OCI-LY3 (cell line): ENCODE data around the gene COX20.

Experiments
- H2AFZ ChIP-seq: fragments of 200-600, 300-600 bp; shearing (Covaris generic); 2 replicates; pipeline ENCODE4 v1.6.0; 2014; ENCODE audit warnings: antibody characterized with exemption, low read depth, low read length
- H3K27ac ChIP-seq: fragments of 200-600, 300-600 bp; sonication (generic); 2 replicates; pipeline ENCODE4 v1.5.1; 2014; ENCODE audit warnings: mild to moderate bottlenecking, low read length, moderate library complexity, mixed read lengths
- H3K27me3 ChIP-seq: fragments of 200-600, 300-600 bp; sonication (generic); 2 replicates; pipeline ENCODE4 v1.6.1; 2014; ENCODE audit warnings: low read depth, low read length, mixed read lengths
- H3K36me3 ChIP-seq: fragments of 200-600, 300-600 bp; sonication (generic); replicated peaks from 2 replicates; pipeline ENCODE3; 2014; ENCODE audit warnings: low read depth, low read length, mixed read lengths
- H3K4me1 ChIP-seq: fragments of 300-600, 200-600 bp; sonication (generic); 2 replicates; pipeline ENCODE4 v1.6.1; 2014; ENCODE audit warnings: low read length, mixed read lengths
- H3K4me2 ChIP-seq: fragments of 200-600, 300-600 bp; sonication (generic); 2 replicates; pipeline ENCODE4 v1.6.1; 2014; ENCODE audit warnings: low read length, mixed read lengths
- H3K4me3 ChIP-seq: fragments of 300-600, 200-600 bp; sonication (generic); 2 replicates; pipeline ENCODE4 v1.5.1; 2014; ENCODE audit warnings: antibody characterized with exemption, mild to moderate bottlenecking, low read length, moderate library complexity
- H3K79me2 ChIP-seq: fragments of 300-600, 200-600 bp; shearing (Covaris generic); 2 replicates; pipeline ENCODE4 v1.6.1; 2014; ENCODE audit warnings: mild to moderate bottlenecking, low read length, mixed read lengths
- H3K9ac ChIP-seq: fragments of 300-600, 200-600 bp; shearing (Covaris generic); 2 replicates; pipeline ENCODE4 v1.6.0; 2014; ENCODE audit warnings: mild to moderate bottlenecking, low read length, moderate library complexity
- H3K9me3 ChIP-seq: fragments of 200-600, 300-600 bp; shearing (Covaris generic); 2 replicates; pipeline ENCODE4 v1.6.1; 2014; ENCODE audit warnings: low read length, mixed read lengths; ENCODE audit not compliant: insufficient read depth
- H4K20me1 ChIP-seq: fragments of 200-600, 300-600 bp; sonication (generic); 2 replicates; pipeline ENCODE4 v1.6.1; 2016; ENCODE audit warnings: low read length, mixed read lengths; ENCODE audit not compliant: insufficient read depth
- CTCF ChIP-seq: fragments of 200-600, 300-600 bp; sonication (generic); IDR thresholded peaks from 2 replicates; pipeline ENCODE4 v1.5.1; 2014; ENCODE audit warnings: antibody characterized with exemption, low read length, low read depth
- EZH2phosphoT487 ChIP-seq: fragments of 200-600 bp; shearing (Covaris generic); IDR thresholded peaks from 2 replicates; pipeline ENCODE4 v1.6.1; 2018; ENCODE audit warnings: antibody characterized with exemption, mixed run types, low read depth

COX20 gene

GRCh38 chr1:244796719-244797406 is 38.6 kb upstream of the COX20 start:
- no peaks in the 10 kb centered on the region for H3K36me3 ChIP-seq
- H3K4me2 ChIP-seq, result no peak overlapping the region
- H2AFZ ChIP-seq, result no peak overlapping the region
- no peaks in the 10 kb centered on the region for H4K20me1 ChIP-seq
- no peak overlapping the region for H3K4me3 ChIP-seq
- H3K27me3 ChIP-seq, result peaks cover 33% of the 10 kb centered on the region
- H3K9me3 ChIP-seq, result no peaks in the 10 kb centered on the region
- peaks cover 25% of the 10 kb centered on the region for H3K4me1 ChIP-seq
- H3K9ac ChIP-seq, result no peak overlapping the region
- no peaks in the 10 kb centered on the region for H3K79me2 ChIP-seq
- H3K27ac ChIP-seq, result no peak overlapping the region
- no peak for TF ChIP-seq EZH2phosphoT487
- TF ChIP-seq CTCF, result peak; percentile 98

- Histone ChIP-seq H3K79me2 (no peaks in the 10 kb centered on the region), H3K4me1 (peaks cover 21% of the 10 kb centered on the region), H3K27me3 (peaks cover 33% of the 10 kb centered on the region), H3K9ac (peak overlapping the region; percentile 24), H3K36me3 (no peaks in the 10 kb centered on the region), H2AFZ (peak overlapping the region; percentile 29; the same call in 1 of the 2 replicates), H4K20me1 (no peaks in the 10 kb centered on the region), H3K9me3 (no peaks in the 10 kb centered on the region), H3K4me2 (peak overlapping the region; percentile 77), H3K27ac (no peak overlapping the region), H3K4me3 (peak overlapping the region; percentile 66)
- no peak for TF ChIP-seq CTCF
- no peak for TF ChIP-seq EZH2phosphoT487
These were observed 34.6 kb upstream of the COX20 start for GRCh38 chr1:244800821-244801220.

GRCh38 chr1:244801246-244801645 is 34.2 kb upstream of the COX20 start:
- TF ChIP-seq EZH2phosphoT487 (no peak), CTCF (peak; percentile 89)
- Histone ChIP-seq H2AFZ (0 out of 2 replicates have a peak overlapping the region, but pooled peaks have one; percentile 29), H3K79me2 (no peaks in the 10 kb centered on the region), H3K36me3 (no peaks in the 10 kb centered on the region), H3K4me1 (peaks cover 21% of the 10 kb centered on the region), H3K27ac (no peak overlapping the region), H3K9ac (peak overlapping the region; percentile 24), H4K20me1 (no peaks in the 10 kb centered on the region), H3K9me3 (no peaks in the 10 kb centered on the region), H3K4me2 (peak overlapping the region; percentile 77), H3K4me3 (peak overlapping the region; percentile 66), H3K27me3 (peaks cover 33% of the 10 kb centered on the region)

GRCh38 chr1:244802041-244802440 is 33.4 kb upstream of the COX20 start:
- H3K27me3 ChIP-seq, result peaks cover 33% of the 10 kb centered on the region
- H3K9ac ChIP-seq, result no peak overlapping the region
- H3K4me2 ChIP-seq, result peak overlapping the region; percentile 20
- H3K79me2 ChIP-seq, result no peaks in the 10 kb centered on the region
- no peaks in the 10 kb centered on the region for H3K9me3 ChIP-seq
- peaks cover 21% of the 10 kb centered on the region for H3K4me1 ChIP-seq
- no peak overlapping the region for H3K27ac ChIP-seq
- peak overlapping the region; percentile 22; the same call in 1 of the 2 replicates for H2AFZ ChIP-seq
- TF ChIP-seq CTCF (no peak), EZH2phosphoT487 (no peak)
- no peaks in the 10 kb centered on the region for H3K36me3 ChIP-seq
- no peak overlapping the region for H3K4me3 ChIP-seq
- H4K20me1 ChIP-seq, result no peaks in the 10 kb centered on the region
